Stimulated activated CD4-positive, alpha-beta T cell treated with anti-CD3 and anti-CD28 coated beads, Interleukin-4, amount 100 ng/mL, for 1 hour (primary cell): ENCODE results near the gene C1GALT1.

Source experiments
- DNase-seq: peaks from one replicate; pipeline ENCODE4 v3.0.0-alpha.2; 2020

The C1GALT1 gene

GRCh38 chr7:7202375-7202720 lies 20.0 kb downstream of the C1GALT1 start:
- no peak for DNase-seq

- no peak for DNase-seq
These were observed 21.6 kb downstream of the C1GALT1 start for GRCh38 chr7:7203813-7204575.

- DNase-seq = no peak
These were observed 25.5 kb downstream of the C1GALT1 start for GRCh38 chr7:7207876-7208275.

- DNase-seq = no peak
These were observed 26.2 kb downstream of the C1GALT1 start for GRCh38 chr7:7208520-7208919.

- DNase-seq = no peak
These were observed 27.2 kb downstream of the C1GALT1 start for GRCh38 chr7:7209412-7210050.

- no peak for DNase-seq
These were observed 28.3 kb downstream of the C1GALT1 start for GRCh38 chr7:7210475-7211237.

GRCh38 chr7:7212612-7213011 lies 30.3 kb downstream of the C1GALT1 start:
- no peak for DNase-seq

GRCh38 chr7:7214398-7215347 lies 32.3 kb downstream of the C1GALT1 start:
- DNase-seq = no peak

- DNase-seq = no peak
These were observed 33.9 kb downstream of the C1GALT1 start for GRCh38 chr7:7216279-7216678.

GRCh38 chr7:7219216-7219615 lies 36.9 kb downstream of the C1GALT1 start:
- no peak for DNase-seq

GRCh38 chr7:7220821-7221220 lies 38.5 kb downstream of the C1GALT1 start:
- DNase-seq = no peak

GRCh38 chr7:7221599-7222038 lies 39.3 kb downstream of the C1GALT1 start:
- DNase-seq = no peak

GRCh38 chr7:7223250-7223649 lies 40.9 kb downstream of the C1GALT1 start:
- no peak for DNase-seq

GRCh38 chr7:7226407-7226806 lies 44.1 kb downstream of the C1GALT1 start:
- no peak for DNase-seq

GRCh38 chr7:7228472-7228871 lies 46.1 kb downstream of the C1GALT1 start:
- no peak for DNase-seq

- no peak for DNase-seq
These were observed 46.6 kb downstream of the C1GALT1 start for GRCh38 chr7:7228967-7229366.

- DNase-seq = no peak
These were observed 48.7 kb downstream of the C1GALT1 start for GRCh38 chr7:7231000-7231399.

GRCh38 chr7:7231865-7232264 lies 49.5 kb downstream of the C1GALT1 start:
- DNase-seq = no peak

- DNase-seq = no peak
These were observed 53.0 kb downstream of the C1GALT1 start for GRCh38 chr7:7235347-7235746.

- DNase-seq = no peak
These were observed 53.7 kb downstream of the C1GALT1 start for GRCh38 chr7:7236041-7236440.

GRCh38 chr7:7237201-7237977 lies 55.0 kb downstream of the C1GALT1 start:
- no peak for DNase-seq

- no peak for DNase-seq
These were observed 55.6 kb downstream of the C1GALT1 start for GRCh38 chr7:7237978-7238267.
